Measurements from ENCODE around the gene TSHZ2. TPM values are rescaled to one million over a fixed set of nuclear protein-coding genes. Genes with fewer than 3 reads are reported as not detected.

The TSHZ2 gene
- total and polyA plus RNA-seq, 7 donors, result 1.2 to 32.7 (median 14.0) TPM

DNA sequence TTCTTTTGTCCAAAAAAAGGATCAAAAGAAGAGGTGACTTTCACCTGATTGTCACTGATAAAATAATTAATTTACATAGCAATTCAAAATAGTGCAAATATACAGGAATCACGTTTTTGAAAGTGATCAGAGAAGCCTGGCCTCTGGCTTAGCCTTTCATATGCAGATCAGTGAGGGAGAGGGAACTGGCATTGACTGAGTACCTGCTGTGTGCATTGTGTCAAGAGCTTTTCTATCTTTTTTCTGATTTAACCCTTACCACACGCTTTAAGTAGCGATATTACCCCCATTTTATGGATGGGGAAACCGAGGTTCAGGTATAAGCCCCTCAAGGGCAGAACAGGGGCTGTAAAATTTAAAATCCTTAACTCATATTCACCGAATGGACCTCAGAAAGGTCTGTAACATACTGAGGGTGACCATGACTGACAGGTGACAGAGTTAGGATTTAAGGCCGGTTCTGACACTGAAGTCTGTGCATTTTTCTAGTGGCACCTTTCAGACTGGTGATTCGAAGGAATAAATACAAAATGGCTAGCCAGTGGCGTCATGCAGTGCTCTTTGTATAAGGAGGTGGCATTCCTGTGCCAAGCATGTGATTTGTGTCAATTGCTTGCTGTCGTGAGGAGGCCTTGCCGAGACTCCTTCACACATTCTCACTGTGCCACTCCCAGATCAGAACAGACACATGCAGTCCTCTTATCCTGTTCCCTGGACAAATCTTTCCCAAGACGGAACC is 310.2 kb downstream of the TSHZ2 start:
- DNase-seq, result no peak
- TF ChIP-seq POLR2A (IDR thresholded peaks at IDR 0.05), result no peak
- TF ChIP-seq, protein P1, sequence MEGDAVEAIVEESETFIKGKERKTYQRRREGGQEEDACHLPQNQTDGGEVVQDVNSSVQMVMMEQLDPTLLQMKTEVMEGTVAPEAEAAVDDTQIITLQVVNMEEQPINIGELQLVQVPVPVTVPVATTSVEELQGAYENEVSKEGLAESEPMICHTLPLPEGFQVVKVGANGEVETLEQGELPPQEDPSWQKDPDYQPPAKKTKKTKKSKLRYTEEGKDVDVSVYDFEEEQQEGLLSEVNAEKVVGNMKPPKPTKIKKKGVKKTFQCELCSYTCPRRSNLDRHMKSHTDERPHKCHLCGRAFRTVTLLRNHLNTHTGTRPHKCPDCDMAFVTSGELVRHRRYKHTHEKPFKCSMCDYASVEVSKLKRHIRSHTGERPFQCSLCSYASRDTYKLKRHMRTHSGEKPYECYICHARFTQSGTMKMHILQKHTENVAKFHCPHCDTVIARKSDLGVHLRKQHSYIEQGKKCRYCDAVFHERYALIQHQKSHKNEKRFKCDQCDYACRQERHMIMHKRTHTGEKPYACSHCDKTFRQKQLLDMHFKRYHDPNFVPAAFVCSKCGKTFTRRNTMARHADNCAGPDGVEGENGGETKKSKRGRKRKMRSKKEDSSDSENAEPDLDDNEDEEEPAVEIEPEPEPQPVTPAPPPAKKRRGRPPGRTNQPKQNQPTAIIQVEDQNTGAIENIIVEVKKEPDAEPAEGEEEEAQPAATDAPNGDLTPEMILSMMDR (IDR thresholded peaks at IDR 0.05), result no peak
- TF ChIP-seq EP300 (IDR thresholded peaks at IDR 0.05), result no peak
- no peak for TF ChIP-seq POLR2AphosphoS5 (IDR thresholded peaks at IDR 0.05)

GRCh38 chr20:53283011-53283410 is 310.9 kb downstream of the TSHZ2 start:
- Histone ChIP-seq H3K4me3 (no peak overlapping the region), H3K4me1 (no peaks in the 10 kb centered on the region), H3K27ac (no peak overlapping the region), H3K27me3 (no peaks in the 10 kb centered on the region), H3K36me3 (no peaks in the 10 kb centered on the region), H3K9me3 (no peaks in the 10 kb centered on the region)
- no peak for DNase-seq
- TF ChIP-seq, protein P1 (IDR thresholded peaks at IDR 0.05), result no peak
- no peak for TF ChIP-seq POLR2AphosphoS5 (IDR thresholded peaks at IDR 0.05)
- TF ChIP-seq POLR2A (IDR thresholded peaks at IDR 0.05), result no peak
- TF ChIP-seq EP300 (IDR thresholded peaks at IDR 0.05), result no peak
- intact Hi-C loops (cut with DNase I), result no loop called here
- 41 to 65% methylated on average over 2 of the region's 2 CpGs for WGBS, 2 donors

More for the DNA sequence above, 310.2 kb downstream of the TSHZ2 start:
- no peaks in the 10 kb centered on the region for H3K9me3 ChIP-seq
- H3K27me3 ChIP-seq, result no peaks in the 10 kb centered on the region
- H3K36me3 ChIP-seq, result no peaks in the 10 kb centered on the region
- intact Hi-C loops (cut with DNase I), result no loop called here
- H3K4me3 ChIP-seq, result no peak overlapping the region
- no peak overlapping the region for H3K27ac ChIP-seq
- no peaks in the 10 kb centered on the region for H3K4me1 ChIP-seq
- 61 to 67% methylated on average over 11 of the region's 11 CpGs for WGBS, 2 donors

DNA sequence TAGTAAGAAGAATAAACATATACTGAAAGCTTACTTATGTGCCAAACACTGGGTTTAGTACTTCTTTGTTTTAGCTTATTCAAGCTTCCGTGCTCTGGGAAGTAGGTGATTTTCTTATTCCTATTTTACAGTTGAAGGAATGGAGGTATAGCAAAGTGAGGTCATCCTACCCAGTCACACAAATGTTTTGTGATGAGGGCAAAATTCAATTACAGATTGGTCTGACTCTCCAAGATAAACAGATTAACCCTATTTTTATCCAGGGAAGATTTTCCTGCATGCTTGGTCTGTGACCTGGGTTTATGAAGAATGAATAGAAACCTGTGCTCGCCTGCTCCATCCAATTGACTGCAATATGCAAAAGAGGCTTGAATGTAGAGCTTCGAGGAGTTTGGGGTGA is 311.4 kb downstream of the TSHZ2 start:
- no peak overlapping the region for H3K4me3 ChIP-seq
- H3K27ac ChIP-seq, result no peak overlapping the region
- DNase-seq, result no peak
- no peak for TF ChIP-seq POLR2A (IDR thresholded peaks at IDR 0.05)
- TF ChIP-seq POLR2AphosphoS5 (IDR thresholded peaks at IDR 0.05), result no peak
- TF ChIP-seq, protein P1 (IDR thresholded peaks at IDR 0.05), result no peak
- no peak for TF ChIP-seq EP300 (IDR thresholded peaks at IDR 0.05)
- H3K4me1 ChIP-seq, result no peaks in the 10 kb centered on the region
- no peaks in the 10 kb centered on the region for H3K27me3 ChIP-seq
- H3K36me3 ChIP-seq, result no peaks in the 10 kb centered on the region
- intact Hi-C loops (cut with DNase I), result no loop called here
- WGBS, 2 donors, result 75 to 76% methylated on average over 3 of the region's 3 CpGs
- no peaks in the 10 kb centered on the region for H3K9me3 ChIP-seq

GRCh38 chr20:53284256-53284655 is 312.1 kb downstream of the TSHZ2 start:
- intact Hi-C loops (cut with DNase I), result no loop called here
- no peak for DNase-seq
- H3K4me3 ChIP-seq, result no peak overlapping the region
- H3K27me3 ChIP-seq, result no peaks in the 10 kb centered on the region
- H3K4me1 ChIP-seq, result no peaks in the 10 kb centered on the region
- no peaks in the 10 kb centered on the region for H3K9me3 ChIP-seq
- 92% methylated on average over 11 of the region's 11 CpGs for WGBS, 2 donors
- TF ChIP-seq, protein P1 (IDR thresholded peaks at IDR 0.05), result no peak
- no peaks in the 10 kb centered on the region for H3K36me3 ChIP-seq
- H3K27ac ChIP-seq, result no peak overlapping the region

DNA sequence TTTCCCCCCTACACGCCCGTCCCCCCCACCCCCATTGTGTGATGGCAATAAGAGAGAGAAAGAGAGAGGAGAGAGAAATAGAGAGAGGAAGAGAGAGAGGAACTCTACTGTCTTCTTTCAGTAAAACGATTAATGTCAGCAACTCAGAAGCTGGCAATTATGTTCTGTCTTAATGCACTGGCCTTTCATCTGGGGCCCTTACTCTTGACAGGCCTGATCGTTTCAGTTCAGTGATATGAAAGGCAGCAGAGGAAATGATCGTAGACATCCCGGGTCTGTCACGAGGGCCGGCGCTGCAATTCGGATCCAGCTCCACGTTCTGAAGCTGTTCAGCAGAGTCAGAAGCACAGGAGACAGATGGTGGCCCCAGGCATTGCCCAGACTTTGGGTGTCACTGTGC is 312.5 kb downstream of the TSHZ2 start:
- H3K27me3 ChIP-seq, result no peaks in the 10 kb centered on the region
- WGBS, 2 donors, result 82% methylated on average over 11 of the region's 11 CpGs
- no peaks in the 10 kb centered on the region for H3K4me1 ChIP-seq
- TF ChIP-seq POLR2A (IDR thresholded peaks at IDR 0.05) (no peak), EP300 (IDR thresholded peaks at IDR 0.05) (no peak), POLR2AphosphoS5 (IDR thresholded peaks at IDR 0.05) (no peak)
- TF ChIP-seq, protein P1 (IDR thresholded peaks at IDR 0.05), result no peak
- no peaks in the 10 kb centered on the region for H3K9me3 ChIP-seq
- H3K4me3 ChIP-seq, result no peak overlapping the region
- no peak for DNase-seq
- H3K36me3 ChIP-seq, result no peaks in the 10 kb centered on the region
- intact Hi-C loops (cut with DNase I), result no loop called here
- H3K27ac ChIP-seq, result no peak overlapping the region
